Measurements from ENCODE around the gene PTPA. TPM values are rescaled to one million over a fixed set of nuclear protein-coding genes. Genes with fewer than 3 reads are reported as not detected.

The PTPA gene
- total and polyA plus RNA-seq, 9 of the 15 experiments (the other 6 are each of a cell fraction or from before 2014, with no cell fraction given) = 1.7 to 121 (median 72.6) TPM

GRCh38 chr9:129110740-129111527, at the start of gene PTPA, which contains the start of gene CRAT (continued):
- TF ChIP-seq, protein P1, sequence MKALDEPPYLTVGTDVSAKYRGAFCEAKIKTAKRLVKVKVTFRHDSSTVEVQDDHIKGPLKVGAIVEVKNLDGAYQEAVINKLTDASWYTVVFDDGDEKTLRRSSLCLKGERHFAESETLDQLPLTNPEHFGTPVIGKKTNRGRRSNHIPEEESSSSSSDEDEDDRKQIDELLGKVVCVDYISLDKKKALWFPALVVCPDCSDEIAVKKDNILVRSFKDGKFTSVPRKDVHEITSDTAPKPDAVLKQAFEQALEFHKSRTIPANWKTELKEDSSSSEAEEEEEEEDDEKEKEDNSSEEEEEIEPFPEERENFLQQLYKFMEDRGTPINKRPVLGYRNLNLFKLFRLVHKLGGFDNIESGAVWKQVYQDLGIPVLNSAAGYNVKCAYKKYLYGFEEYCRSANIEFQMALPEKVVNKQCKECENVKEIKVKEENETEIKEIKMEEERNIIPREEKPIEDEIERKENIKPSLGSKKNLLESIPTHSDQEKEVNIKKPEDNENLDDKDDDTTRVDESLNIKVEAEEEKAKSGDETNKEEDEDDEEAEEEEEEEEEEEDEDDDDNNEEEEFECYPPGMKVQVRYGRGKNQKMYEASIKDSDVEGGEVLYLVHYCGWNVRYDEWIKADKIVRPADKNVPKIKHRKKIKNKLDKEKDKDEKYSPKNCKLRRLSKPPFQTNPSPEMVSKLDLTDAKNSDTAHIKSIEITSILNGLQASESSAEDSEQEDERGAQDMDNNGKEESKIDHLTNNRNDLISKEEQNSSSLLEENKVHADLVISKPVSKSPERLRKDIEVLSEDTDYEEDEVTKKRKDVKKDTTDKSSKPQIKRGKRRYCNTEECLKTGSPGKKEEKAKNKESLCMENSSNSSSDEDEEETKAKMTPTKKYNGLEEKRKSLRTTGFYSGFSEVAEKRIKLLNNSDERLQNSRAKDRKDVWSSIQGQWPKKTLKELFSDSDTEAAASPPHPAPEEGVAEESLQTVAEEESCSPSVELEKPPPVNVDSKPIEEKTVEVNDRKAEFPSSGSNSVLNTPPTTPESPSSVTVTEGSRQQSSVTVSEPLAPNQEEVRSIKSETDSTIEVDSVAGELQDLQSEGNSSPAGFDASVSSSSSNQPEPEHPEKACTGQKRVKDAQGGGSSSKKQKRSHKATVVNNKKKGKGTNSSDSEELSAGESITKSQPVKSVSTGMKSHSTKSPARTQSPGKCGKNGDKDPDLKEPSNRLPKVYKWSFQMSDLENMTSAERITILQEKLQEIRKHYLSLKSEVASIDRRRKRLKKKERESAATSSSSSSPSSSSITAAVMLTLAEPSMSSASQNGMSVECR (CRISPR knock-in tag; IDR thresholded peaks at IDR 0.05) = peak; percentile 45
- TF ChIP-seq HNRNPL (IDR thresholded peaks at IDR 0.05; ENCODE audit: low read depth, low read length) (no peak), LEF1 (IDR thresholded peaks at IDR 0.05) (no peak), SIN3B (IDR thresholded peaks at IDR 0.05; ENCODE audit: low read depth) (peak; percentile 48; the same call in 1 of the 2 replicates), AFF1 (IDR thresholded peaks at IDR 0.05; ENCODE audit: low read depth in 1 of 2, partially characterized antibody in 2 of 2) (peak in 1 of 2 experiments; percentile 88), EP300 (IDR thresholded peaks at IDR 0.05; ENCODE audit: low read length) (peak; percentile 22), RBM34 (IDR thresholded peaks at IDR 0.05; ENCODE audit: borderline replicate concordance, insufficient read depth, low read length) (no peak), CHD2 (IDR thresholded peaks at IDR 0.05; ENCODE audit: low read depth, low read length) (no peak), HDAC3 (IDR thresholded peaks at IDR 0.05; ENCODE audit: borderline replicate concordance, partially characterized antibody) (no peak), RNF2 (IDR thresholded peaks at IDR 0.05) (0 out of 2 replicates have a peak, but pooled peaks have one; percentile 26)
- TF ChIP-seq, protein P2, sequence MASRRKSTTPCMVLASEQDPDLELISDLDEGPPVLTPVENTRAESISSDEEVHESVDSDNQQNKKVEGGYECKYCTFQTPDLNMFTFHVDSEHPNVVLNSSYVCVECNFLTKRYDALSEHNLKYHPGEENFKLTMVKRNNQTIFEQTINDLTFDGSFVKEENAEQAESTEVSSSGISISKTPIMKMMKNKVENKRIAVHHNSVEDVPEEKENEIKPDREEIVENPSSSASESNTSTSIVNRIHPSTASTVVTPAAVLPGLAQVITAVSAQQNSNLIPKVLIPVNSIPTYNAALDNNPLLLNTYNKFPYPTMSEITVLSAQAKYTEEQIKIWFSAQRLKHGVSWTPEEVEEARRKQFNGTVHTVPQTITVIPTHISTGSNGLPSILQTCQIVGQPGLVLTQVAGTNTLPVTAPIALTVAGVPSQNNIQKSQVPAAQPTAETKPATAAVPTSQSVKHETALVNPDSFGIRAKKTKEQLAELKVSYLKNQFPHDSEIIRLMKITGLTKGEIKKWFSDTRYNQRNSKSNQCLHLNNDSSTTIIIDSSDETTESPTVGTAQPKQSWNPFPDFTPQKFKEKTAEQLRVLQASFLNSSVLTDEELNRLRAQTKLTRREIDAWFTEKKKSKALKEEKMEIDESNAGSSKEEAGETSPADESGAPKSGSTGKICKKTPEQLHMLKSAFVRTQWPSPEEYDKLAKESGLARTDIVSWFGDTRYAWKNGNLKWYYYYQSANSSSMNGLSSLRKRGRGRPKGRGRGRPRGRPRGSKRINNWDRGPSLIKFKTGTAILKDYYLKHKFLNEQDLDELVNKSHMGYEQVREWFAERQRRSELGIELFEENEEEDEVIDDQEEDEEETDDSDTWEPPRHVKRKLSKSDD (conservative IDR thresholded peaks at IDR 0.05; ENCODE audit: low read length) = no peak; the same call in 1 of the 2 replicates
- TF ChIP-seq, protein P3, sequence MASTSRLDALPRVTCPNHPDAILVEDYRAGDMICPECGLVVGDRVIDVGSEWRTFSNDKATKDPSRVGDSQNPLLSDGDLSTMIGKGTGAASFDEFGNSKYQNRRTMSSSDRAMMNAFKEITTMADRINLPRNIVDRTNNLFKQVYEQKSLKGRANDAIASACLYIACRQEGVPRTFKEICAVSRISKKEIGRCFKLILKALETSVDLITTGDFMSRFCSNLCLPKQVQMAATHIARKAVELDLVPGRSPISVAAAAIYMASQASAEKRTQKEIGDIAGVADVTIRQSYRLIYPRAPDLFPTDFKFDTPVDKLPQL (IDR thresholded peaks at IDR 0.05; ENCODE audit: extremely low read depth, insufficient read length) = no peak
- TF ChIP-seq, protein P4, sequence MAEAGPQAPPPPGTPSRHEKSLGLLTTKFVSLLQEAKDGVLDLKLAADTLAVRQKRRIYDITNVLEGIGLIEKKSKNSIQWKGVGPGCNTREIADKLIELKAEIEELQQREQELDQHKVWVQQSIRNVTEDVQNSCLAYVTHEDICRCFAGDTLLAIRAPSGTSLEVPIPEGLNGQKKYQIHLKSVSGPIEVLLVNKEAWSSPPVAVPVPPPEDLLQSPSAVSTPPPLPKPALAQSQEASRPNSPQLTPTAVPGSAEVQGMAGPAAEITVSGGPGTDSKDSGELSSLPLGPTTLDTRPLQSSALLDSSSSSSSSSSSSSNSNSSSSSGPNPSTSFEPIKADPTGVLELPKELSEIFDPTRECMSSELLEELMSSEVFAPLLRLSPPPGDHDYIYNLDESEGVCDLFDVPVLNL (CRISPR knock-in tag; IDR thresholded peaks at IDR 0.05; ENCODE audit: low read depth) = peak; percentile 42; the same call in 1 of the 2 replicates
